C4-2B (cell line): ENCODE data around the gene VSTM4.

Experiments used
- CTCF ChIP-seq: fragments of 450-650 bp; conservative IDR thresholded peaks from 2 replicates; pipeline ENCODE4 v1.5.1; 2017; ENCODE audit warnings: mild to moderate bottlenecking
- ZFX ChIP-seq: fragments of 450-650 bp; IDR thresholded peaks from 2 replicates; pipeline ENCODE4 v1.6.1; 2017

GRCh38 chr10:48970046-48970445 is 145.3 kb downstream of the VSTM4 start:
- no peak for TF ChIP-seq CTCF
- no peak for TF ChIP-seq ZFX
